AG04450 (cell line): ENCODE measurements around the gene ABCB9. TPM values are rescaled to one million over a fixed set of nuclear protein-coding genes. Genes with fewer than 3 reads are reported as not detected.

ENCODE experiments used
- CTCF ChIA-PET: fragments of 300-600, 350-600 bp; formaldehyde crosslinking; extraction: SDS; loops from one replicate; lab custom pipeline; 2022; ENCODE audit warnings: antibody characterized with exemption, inconsistent platforms; lab: Charles Lee
- POLR2A ChIA-PET: fragments of 350-600 bp; formaldehyde crosslinking; extraction: SDS; loops from one replicate; lab custom pipeline; 2021; ENCODE audit warnings: antibody characterized with exemption, inconsistent platforms; lab: Yijun Ruan, JAX
- DNase-seq: peaks from one replicate; pipeline ENCODE4 v3.0.0-alpha.2; 2011; ENCODE audit warnings: low read depth, low spot score
- H3K27ac ChIP-seq: one replicate; pipeline ENCODE4 v1.5.1; 2012; ENCODE audit warnings: low read depth, low read length, control low read depth
- H3K27me3 ChIP-seq: one replicate; pipeline ENCODE4 v1.6.0; 2012; ENCODE audit warnings: low read length; ENCODE audit not compliant: control insufficient read depth, insufficient read depth
- H3K4me3 ChIP-seq: 2 replicates; pipeline ENCODE4 v1.5.1; 2011; ENCODE audit warnings: mild to moderate bottlenecking, low read depth, low read length, control low read depth
- H3K9me3 ChIP-seq: 2 replicates; pipeline ENCODE4 v1.5.1; 2012; ENCODE audit warnings: low read length; ENCODE audit not compliant: control insufficient read depth, insufficient read depth
- polyA plus RNA-seq: library from polyadenylated mRNA; depleted of rRNA; stranded (reverse); fragments of >200 nt; gene quantifications from 2 replicates; pipeline ENCODE4 v1.2.3, GENCODE V29; 2011; rRNA removed
- small RNA-seq: library from RNA; depleted of rRNA; stranded (forward); fragments of <200 nt; gene quantifications from one replicate; pipeline ENCODE3, GENCODE V24; 2012; ENCODE audit warnings: low read depth; ENCODE audit not compliant: insufficient read length
- TF ChIP-seq, protein P1 (sequence below): IDR thresholded peaks from 2 replicates; pipeline ENCODE4 v1.5.1; 2011; ENCODE audit warnings: low read depth, low read length, control low read depth, inconsistent platforms

Gene ABCB9
- polyA plus RNA-seq, 1 experiment: 3.4 TPM

- no peak overlapping the region for H3K4me3 ChIP-seq
- TF ChIP-seq, protein P1, sequence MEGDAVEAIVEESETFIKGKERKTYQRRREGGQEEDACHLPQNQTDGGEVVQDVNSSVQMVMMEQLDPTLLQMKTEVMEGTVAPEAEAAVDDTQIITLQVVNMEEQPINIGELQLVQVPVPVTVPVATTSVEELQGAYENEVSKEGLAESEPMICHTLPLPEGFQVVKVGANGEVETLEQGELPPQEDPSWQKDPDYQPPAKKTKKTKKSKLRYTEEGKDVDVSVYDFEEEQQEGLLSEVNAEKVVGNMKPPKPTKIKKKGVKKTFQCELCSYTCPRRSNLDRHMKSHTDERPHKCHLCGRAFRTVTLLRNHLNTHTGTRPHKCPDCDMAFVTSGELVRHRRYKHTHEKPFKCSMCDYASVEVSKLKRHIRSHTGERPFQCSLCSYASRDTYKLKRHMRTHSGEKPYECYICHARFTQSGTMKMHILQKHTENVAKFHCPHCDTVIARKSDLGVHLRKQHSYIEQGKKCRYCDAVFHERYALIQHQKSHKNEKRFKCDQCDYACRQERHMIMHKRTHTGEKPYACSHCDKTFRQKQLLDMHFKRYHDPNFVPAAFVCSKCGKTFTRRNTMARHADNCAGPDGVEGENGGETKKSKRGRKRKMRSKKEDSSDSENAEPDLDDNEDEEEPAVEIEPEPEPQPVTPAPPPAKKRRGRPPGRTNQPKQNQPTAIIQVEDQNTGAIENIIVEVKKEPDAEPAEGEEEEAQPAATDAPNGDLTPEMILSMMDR: no peak
- no peak for DNase-seq
- no peaks in the 10 kb centered on the region for H3K9me3 ChIP-seq
- CTCF ChIA-PET: interaction anchor here (1.0 to 2.1 kb wide), 4 partner anchors 8 to 69 kb away, joined by 3 to 13 read pairs (median 6); no protein-coding TSS in a partner anchor
- H3K27me3 ChIP-seq: no peaks in the 10 kb centered on the region
- H3K27ac ChIP-seq: no peak overlapping the region
- POLR2A ChIA-PET: no interaction called here
These were observed 83.2 kb downstream of the ABCB9 start for GRCh38 chr12:122882908-122883558.

- CTCF ChIA-PET: interaction anchor here (0.6 to 2.3 kb wide), 10 partner anchors 10 to 642 kb away, joined by 3 to 13 read pairs (median 4); no protein-coding TSS in a partner anchor
- POLR2A ChIA-PET: interaction anchor here (1.2 kb wide), 1 partner anchor 11 kb away, joined by 4 read pairs; no protein-coding TSS in a partner anchor
- Histone ChIP-seq H3K27me3 (no peaks in the 10 kb centered on the region), H3K4me3 (no peak overlapping the region), H3K9me3 (no peaks in the 10 kb centered on the region), H3K27ac (no peak overlapping the region)
- no peak for DNase-seq
- TF ChIP-seq, protein P1: peak; percentile 40
These were observed 85.6 kb downstream of the ABCB9 start for GRCh38 chr12:122880668-122881067.

DNA sequence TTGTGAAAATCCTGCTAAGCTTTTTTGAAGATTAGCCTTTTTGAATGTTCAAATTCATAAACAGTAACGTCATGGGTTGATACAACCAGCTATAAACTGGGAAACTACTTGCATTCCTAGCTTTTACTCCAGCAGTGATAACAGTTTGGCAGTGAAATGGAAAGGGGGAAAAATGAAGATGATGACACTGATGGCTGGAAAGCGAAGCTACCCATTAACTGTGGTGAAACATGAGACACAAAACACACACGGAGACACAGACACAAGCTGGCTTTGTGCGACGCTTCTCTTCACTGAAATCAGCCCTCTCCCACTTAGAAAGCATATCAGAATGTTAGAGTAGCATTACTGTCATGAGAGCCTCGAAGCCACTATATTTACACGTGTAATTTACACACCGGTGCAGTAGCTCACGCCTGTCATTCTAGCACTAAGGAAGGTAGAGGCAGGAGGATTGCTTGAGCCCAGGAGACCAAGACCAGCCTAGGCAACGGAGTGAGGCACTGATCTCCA, 86.1 kb downstream of the ABCB9 start:
- DNase-seq: no peak
- peak overlapping the region; percentile 33 for H3K27ac ChIP-seq
- no peaks in the 10 kb centered on the region for H3K27me3 ChIP-seq
- H3K4me3 ChIP-seq: no peak overlapping the region
- ChIA-PET CTCF (interaction anchor here (0.6 to 2.3 kb wide), 8 partner anchors 9 to 642 kb away, joined by 3 to 7 read pairs (median 4); no protein-coding TSS in a partner anchor), POLR2A (interaction anchor here (1.2 kb wide), 1 partner anchor 12 kb away, joined by 4 read pairs; no protein-coding TSS in a partner anchor)
- TF ChIP-seq, protein P1: no peak
- H3K9me3 ChIP-seq: no peaks in the 10 kb centered on the region

Small RNA genes within 50 kb of the gene (small RNA-seq; reads per million reads assigned to genes)
- gene ARL6IP4: not detected
- not detected for gene MIR4304

Other genes with a start within 250 kb of the ABCB9 start
- not detected in 2 replicates for gene HCAR3, start 249.7 kb downstream of the ABCB9 start, polyA plus RNA-seq
- 0.02 and 0.05 TPM in 2 replicates for gene HCAR1, start 235.6 kb downstream of the ABCB9 start, polyA plus RNA-seq
- 34.8 and 47.8 TPM in 2 replicates for gene DENR, start 213.6 kb downstream of the ABCB9 start, polyA plus RNA-seq
- gene CCDC62, start 191.9 kb downstream of the ABCB9 start, polyA plus RNA-seq: 0.06 and 0.10 TPM in 2 replicates
- gene HIP1R, start 131.0 kb downstream of the ABCB9 start, polyA plus RNA-seq: 7.2 and 10.7 TPM in 2 replicates
- gene VPS37B, start 70.3 kb downstream of the ABCB9 start, polyA plus RNA-seq: 23.9 and 24.5 TPM in 2 replicates
- 6.1 and 8.9 TPM in 2 replicates for gene OGFOD2, start 8.8 kb upstream of the ABCB9 start, polyA plus RNA-seq
- gene ARL6IP4, start 14.2 kb upstream of the ABCB9 start, polyA plus RNA-seq: 185 and 209 TPM in 2 replicates
- 1.3 and 2.2 TPM in 2 replicates for gene PITPNM2, start 184.6 kb upstream of the ABCB9 start, polyA plus RNA-seq